ENCODE data around the gene ELOVL1.
"Not testable (repeated sequence)": the region's sequence is repeated elsewhere in the genome, so short reads cannot be mapped to it uniquely, and the experiment has no call there.

ELOVL1 gene

GRCh38 chr1:43379476-43379875 lies 11.7 kb upstream of the ELOVL1 start:
- DNase-seq, result no peak

GRCh38 chr1:43377831-43378230 lies 10.0 kb upstream of the ELOVL1 start:
- no peak for DNase-seq

GRCh38 chr1:43376723-43377235 lies 9.0 kb upstream of the ELOVL1 start:
- DNase-seq, result no peak

- DNase-seq, result no peak
Observed at GRCh38 chr1:43373066-43373940, 5.5 kb upstream of the ELOVL1 start.

- no peak for DNase-seq
Observed at GRCh38 chr1:43372172-43372571, 4.4 kb upstream of the ELOVL1 start.

GRCh38 chr1:43370564-43370963 lies 2.8 kb upstream of the ELOVL1 start:
- DNase-seq, result no peak

- DNase-seq, result not testable (repeated sequence)
Observed at GRCh38 chr1:43369779-43370178, 2.0 kb upstream of the ELOVL1 start.

- DNase-seq, result no peak
Observed at GRCh38 chr1:43368646-43369020, 822 bp upstream of the ELOVL1 start.

GRCh38 chr1:43367026-43367903 lies 546 bp downstream of the ELOVL1 start:
- peak; percentile 37 for DNase-seq

- no peak for DNase-seq
Observed at GRCh38 chr1:43366601-43367025, 1.2 kb downstream of the ELOVL1 start.

GRCh38 chr1:43366179-43366578 lies 1.6 kb downstream of the ELOVL1 start:
- no peak for DNase-seq

GRCh38 chr1:43365678-43366077 lies 2.1 kb downstream of the ELOVL1 start:
- no peak for DNase-seq

- DNase-seq, result no peak
Observed at GRCh38 chr1:43363935-43364525, 3.8 kb downstream of the ELOVL1 start.

GRCh38 chr1:43363283-43363934 lies 4.4 kb downstream of the ELOVL1 start:
- no peak for DNase-seq

- no peak for DNase-seq
Observed at GRCh38 chr1:43360616-43361015, 7.2 kb downstream of the ELOVL1 start.

- DNase-seq, result no peak
Observed at GRCh38 chr1:43359696-43360095, 8.1 kb downstream of the ELOVL1 start.

- peak; percentile 99 for DNase-seq
Observed at GRCh38 chr1:43358746-43359693, 8.8 kb downstream of the ELOVL1 start, which contains the start of gene CDC20. TSS of gene CDC20 (plus strand) at chr1:43358981. CDS start at chr1:43359216, 235 bp downstream.

- DNase-seq, result no peak
Observed at GRCh38 chr1:43358121-43358745, 9.6 kb downstream of the ELOVL1 start.

- DNase-seq, result no peak
Observed at GRCh38 chr1:43357251-43357650, 10.6 kb downstream of the ELOVL1 start.

GRCh38 chr1:43354936-43355335 lies 12.9 kb downstream of the ELOVL1 start:
- DNase-seq, result no peak

- no peak for DNase-seq
Observed at GRCh38 chr1:43354471-43354870, 13.3 kb downstream of the ELOVL1 start.

Data from right hindlimb (tissue), 1 donor.